ENCODE results near the gene RMDN2. TPM values are rescaled to one million over a fixed set of nuclear protein-coding genes. Genes with fewer than 3 reads are reported as not detected.
"Not testable (repeated sequence)": the region's sequence is repeated elsewhere in the genome, so short reads cannot be mapped to it uniquely, and the experiment has no call there.

Gene RMDN2
- total and polyA plus RNA-seq, 5 donors = 4.9 to 9.0 (median 8.1) TPM

- no peak overlapping the region for H3K4me3 ChIP-seq (ENCODE audit: low read length)
- WGBS = 92% methylated on average over 3 of the region's 3 CpGs
- ATAC-seq (no peak), DNase-seq (no peak)
- intact Hi-C loops (cut with DNase I) = no loop called here
- no peak overlapping the region for H3K27ac ChIP-seq (ENCODE audit: low read length)
- no peaks in the 10 kb centered on the region for H3K9me3 ChIP-seq (ENCODE audit: control insufficient read depth, low read length)
- H3K4me1 ChIP-seq (ENCODE audit: control insufficient read depth, insufficient read depth, low read length) = no peaks in the 10 kb centered on the region
- H3K27me3 ChIP-seq (ENCODE audit: control insufficient read depth, insufficient read depth) = no peaks in the 10 kb centered on the region
These were observed 67.5 kb downstream of the RMDN2 start for GRCh38 chr2:37992601-37993000.

- DNase-seq (no peak), ATAC-seq (no peak)
- no peak overlapping the region for H3K27ac ChIP-seq (ENCODE audit: low read length)
- 97% methylated on average over 3 of the region's 3 CpGs for WGBS
- H3K9me3 ChIP-seq (ENCODE audit: control insufficient read depth, low read length) = no peaks in the 10 kb centered on the region
- H3K4me1 ChIP-seq (ENCODE audit: control insufficient read depth, insufficient read depth, low read length) = no peaks in the 10 kb centered on the region
- intact Hi-C loops (cut with DNase I) = no loop called here
- no peak overlapping the region for H3K4me3 ChIP-seq (ENCODE audit: low read length)
- H3K27me3 ChIP-seq (ENCODE audit: control insufficient read depth, insufficient read depth) = no peaks in the 10 kb centered on the region
These were observed 68.1 kb downstream of the RMDN2 start for GRCh38 chr2:37993143-37993542.

GRCh38 chr2:37997629-37998028 lies 72.5 kb downstream of the RMDN2 start:
- intact Hi-C loops (cut with DNase I) = no loop called here
- 84% methylated on average over 1 of the region's 1 CpG for WGBS

GRCh38 chr2:38000485-38001222 lies 75.6 kb downstream of the RMDN2 start:
- Histone ChIP-seq H3K4me1 (ENCODE audit: control insufficient read depth, insufficient read depth, low read length) (no peaks in the 10 kb centered on the region), H3K27me3 (ENCODE audit: control insufficient read depth, insufficient read depth) (no peaks in the 10 kb centered on the region), H3K4me3 (ENCODE audit: low read length) (no peak overlapping the region), H3K9me3 (ENCODE audit: control insufficient read depth, low read length) (no peaks in the 10 kb centered on the region), H3K27ac (ENCODE audit: low read length) (no peak overlapping the region)
- DNase-seq = no peak
- ATAC-seq = no peak
- intact Hi-C loops (cut with DNase I) = no loop called here
- 83% methylated on average over 1 of the region's 1 CpG for WGBS

More at GRCh38 chr2:37997629-37998028, 72.5 kb downstream of the RMDN2 start:
- Histone ChIP-seq H3K27ac (ENCODE audit: low read length) (no peak overlapping the region), H3K4me1 (ENCODE audit: control insufficient read depth, insufficient read depth, low read length) (no peaks in the 10 kb centered on the region), H3K27me3 (ENCODE audit: control insufficient read depth, insufficient read depth) (no peaks in the 10 kb centered on the region), H3K4me3 (ENCODE audit: low read length) (no peak overlapping the region), H3K9me3 (ENCODE audit: control insufficient read depth, low read length) (no peaks in the 10 kb centered on the region)
- ATAC-seq = no peak
- DNase-seq = no peak

- intact Hi-C loops (cut with DNase I); H3K4me3 ChIP-seq (ENCODE audit: low read length); H3K4me1 ChIP-seq (ENCODE audit: control insufficient read depth, insufficient read depth, low read length); H3K27me3 ChIP-seq (ENCODE audit: control insufficient read depth, insufficient read depth); H3K27ac ChIP-seq (ENCODE audit: low read length); ATAC-seq; DNase-seq; H3K9me3 ChIP-seq (ENCODE audit: control insufficient read depth, low read length): not testable (repeated sequence)
- WGBS = 86% methylated on average over 6 of the region's 6 CpGs
These were observed 85.1 kb downstream of the RMDN2 start for GRCh38 chr2:38010187-38010586.

GRCh38 chr2:38010995-38011394 lies 85.9 kb downstream of the RMDN2 start:
- H3K27me3 ChIP-seq (ENCODE audit: control insufficient read depth, insufficient read depth) = no peaks in the 10 kb centered on the region
- ATAC-seq (no peak), DNase-seq (no peak)
- 96% methylated on average over 1 of the region's 1 CpG for WGBS
- H3K9me3 ChIP-seq (ENCODE audit: control insufficient read depth, low read length) = no peaks in the 10 kb centered on the region
- no peak overlapping the region for H3K4me3 ChIP-seq (ENCODE audit: low read length)
- no peak overlapping the region for H3K27ac ChIP-seq (ENCODE audit: low read length)
- intact Hi-C loops (cut with DNase I) = no loop called here
- H3K4me1 ChIP-seq (ENCODE audit: control insufficient read depth, insufficient read depth, low read length) = no peaks in the 10 kb centered on the region

GRCh38 chr2:38013158-38013752 lies 88.2 kb downstream of the RMDN2 start:
- WGBS = 56% methylated on average over 3 of the region's 3 CpGs
- DNase-seq = no peak
- intact Hi-C loops (cut with DNase I) = no loop called here
- Histone ChIP-seq H3K27ac (ENCODE audit: low read length) (no peak overlapping the region), H3K4me1 (ENCODE audit: control insufficient read depth, insufficient read depth, low read length) (no peaks in the 10 kb centered on the region), H3K4me3 (ENCODE audit: low read length) (no peak overlapping the region), H3K27me3 (ENCODE audit: control insufficient read depth, insufficient read depth) (no peaks in the 10 kb centered on the region), H3K9me3 (ENCODE audit: control insufficient read depth, low read length) (no peaks in the 10 kb centered on the region)
- no peak for ATAC-seq

- intact Hi-C loops (cut with DNase I) = no loop called here
- no peak for DNase-seq
- 85% methylated on average over 1 of the region's 1 CpG for WGBS
- ATAC-seq = no peak
- Histone ChIP-seq H3K4me1 (ENCODE audit: control insufficient read depth, insufficient read depth, low read length) (no peaks in the 10 kb centered on the region), H3K4me3 (ENCODE audit: low read length) (no peak overlapping the region), H3K9me3 (ENCODE audit: control insufficient read depth, low read length) (no peaks in the 10 kb centered on the region), H3K27me3 (ENCODE audit: control insufficient read depth, insufficient read depth) (no peaks in the 10 kb centered on the region), H3K27ac (ENCODE audit: low read length) (no peak overlapping the region)
These were observed 91.1 kb downstream of the RMDN2 start for GRCh38 chr2:38016219-38016618.

GRCh38 chr2:38017836-38018235 lies 92.7 kb downstream of the RMDN2 start:
- no peaks in the 10 kb centered on the region for H3K27me3 ChIP-seq (ENCODE audit: control insufficient read depth, insufficient read depth)
- intact Hi-C loops (cut with DNase I) = no loop called here
- no peak overlapping the region for H3K4me3 ChIP-seq (ENCODE audit: low read length)
- no peak for DNase-seq
- H3K4me1 ChIP-seq (ENCODE audit: control insufficient read depth, insufficient read depth, low read length) = no peaks in the 10 kb centered on the region
- no peak for ATAC-seq
- 92% methylated on average over 7 of the region's 7 CpGs for WGBS
- H3K9me3 ChIP-seq (ENCODE audit: control insufficient read depth, low read length) = no peaks in the 10 kb centered on the region
- no peak overlapping the region for H3K27ac ChIP-seq (ENCODE audit: low read length)

- WGBS = 98% methylated on average over 33 of the region's 33 CpGs
- DNase-seq = peak in 2 of 3 donors; percentile 49 to 50
- H3K4me3 ChIP-seq (ENCODE audit: low read length); H3K9me3 ChIP-seq (ENCODE audit: control insufficient read depth, low read length); ATAC-seq; intact Hi-C loops (cut with DNase I); H3K27ac ChIP-seq (ENCODE audit: low read length); H3K4me1 ChIP-seq (ENCODE audit: control insufficient read depth, insufficient read depth, low read length); H3K27me3 ChIP-seq (ENCODE audit: control insufficient read depth, insufficient read depth): not testable (repeated sequence)
These were observed 95.4 kb downstream of the RMDN2 start for GRCh38 chr2:38020359-38021069.

- WGBS = 95% methylated on average over 9 of the region's 9 CpGs
These were observed 96.5 kb downstream of the RMDN2 start for GRCh38 chr2:38021589-38021988.

More at GRCh38 chr2:38021589-38021988, 96.5 kb downstream of the RMDN2 start:
- Histone ChIP-seq H3K27ac (ENCODE audit: low read length) (no peak overlapping the region), H3K4me3 (ENCODE audit: low read length) (no peak overlapping the region), H3K4me1 (ENCODE audit: control insufficient read depth, insufficient read depth, low read length) (no peaks in the 10 kb centered on the region), H3K27me3 (ENCODE audit: control insufficient read depth, insufficient read depth) (no peaks in the 10 kb centered on the region), H3K9me3 (ENCODE audit: control insufficient read depth, low read length) (no peaks in the 10 kb centered on the region)
- intact Hi-C loops (cut with DNase I) = no loop called here
- no peak for ATAC-seq
- no peak for DNase-seq
